Small intestine (tissue), 7 donors: Measurements from ENCODE around the gene RANBP1. TPM values are rescaled to one million over a fixed set of nuclear protein-coding genes. Genes with fewer than 3 reads are reported as not detected.
A peak's percentile ranks its signal among the peaks of the same experiment; 100 is the strongest.

Source experiments
- DNase-seq, 2 donors: peaks; one replicate each; pipeline versions ENCODE4 v3.0.0 to v3.0.0-alpha.2; 2013
- FAIRE-seq: peaks from 2 replicates; lab custom pipeline; 2012; peaks lifted over from hg19 to GRCh38; lab: Jason Lieb, UNC
- H3K27ac ChIP-seq, 3 donors: one replicate each; pipeline ENCODE4 v1.5.1; 2013; ENCODE audit warnings: low read length in 2 of 3, mild to moderate bottlenecking in 2 of 3, control low read depth in 1 of 3, inconsistent platforms in 1 of 3, low read depth in 1 of 3, moderate library complexity in 1 of 3
- H3K27me3 ChIP-seq, 3 donors: one replicate each; pipeline ENCODE4 v1.6.1; 2013; ENCODE audit warnings: low read length in 3 of 3, inconsistent platforms in 1 of 3; ENCODE audit not compliant: control insufficient read depth in 3 of 3, insufficient read depth in 3 of 3
- H3K36me3 ChIP-seq, 3 donors: one replicate each; pipeline ENCODE4 v1.6.1; 2013; ENCODE audit warnings: low read length in 3 of 3, inconsistent platforms in 1 of 3, low read depth in 1 of 3, mild to moderate bottlenecking in 1 of 3, moderate library complexity in 1 of 3; ENCODE audit not compliant: control insufficient read depth in 3 of 3, insufficient read depth in 2 of 3
- H3K4me1 ChIP-seq, 3 donors: one replicate each; pipeline ENCODE4 v1.6.1; 2013; ENCODE audit warnings: low read length in 2 of 3, inconsistent platforms in 1 of 3, low read depth in 1 of 3, mild to moderate bottlenecking in 1 of 3, moderate library complexity in 1 of 3; ENCODE audit not compliant: control insufficient read depth in 3 of 3, insufficient read depth in 2 of 3
- H3K4me3 ChIP-seq, 3 donors: one replicate each; pipeline ENCODE4 v1.5.1; 2013; ENCODE audit warnings: low read length in 3 of 3, control low read depth in 1 of 3, inconsistent platforms in 1 of 3, low read depth in 1 of 3, mild to moderate bottlenecking in 1 of 3, moderate library complexity in 1 of 3
- H3K9me3 ChIP-seq, 2 donors: one replicate each; pipeline ENCODE4 v1.6.1; 2013; ENCODE audit warnings: low read depth in 1 of 2, low read length in 1 of 2; ENCODE audit not compliant: control insufficient read depth in 2 of 2, insufficient read depth in 1 of 2
- WGBS, 3 donors: extraction: QIAGEN DNeasy Blood & Tissue Kit; methylation state at CpG; one replicate each; pipeline ENCODE4 v1.1.7; 2013; 5-methylcytosine and 5-hydroxymethylcytosine counted together
- polyA plus RNA-seq, 4 donors: library from polyadenylated mRNA; stranded (reverse) in 3 of 4; unstranded in 1 of 4; fragments of 200-250 nt in 3 of 4; fragments of 120-200 nt in 1 of 4; gene quantifications; one replicate each; pipeline versions ENCODE4 v1.2.1 to v1.2.3, GENCODE V29; 2013
- donor health status: healthy with polysubstance abuse.
- donor health status: control.
- donor health status: control.
- donor health status: Bipolar disorder and iron deficiency.
- donor health status: healthy.

RANBP1 gene
- polyA plus RNA-seq, 4 donors = 61.5 to 184 (median 103) TPM

GRCh38 chr22:20149257-20150250, 33.6 kb downstream of the RANBP1 start:
- Histone ChIP-seq H3K27me3 (no peaks in the 10 kb centered on the region), H3K4me1 (peaks cover 0 to 15% (median 4%) of the 10 kb centered on the region in 3 donors), H3K36me3 (peaks cover 0 to 16% (median 0%) of the 10 kb centered on the region in 3 donors), H3K4me3 (no peak overlapping the region), H3K27ac (no peak overlapping the region), H3K9me3 (no peaks in the 10 kb centered on the region)
- 40 to 63% (median 51%) methylated on average over 19 to 32 of the region's 32 CpGs for WGBS, 3 donors
- no peak for FAIRE-seq
- DNase-seq = no peak

- H3K27ac ChIP-seq = no peak within 1 kb of the TSS
- peaks cover 0 to 15% (median 4%) of the 10 kb centered on the region in 3 donors for H3K4me1 ChIP-seq
- peaks cover 0 to 9% (median 0%) of the 10 kb centered on the region in 3 donors for H3K36me3 ChIP-seq
- H3K27me3 ChIP-seq = peaks cover 0 to 1% (median 0%) of the 10 kb centered on the region in 3 donors
- WGBS, 3 donors = 63 to 77% (median 67%) methylated on average over 7 to 14 of the region's 14 CpGs
- H3K9me3 ChIP-seq = no peaks in the 10 kb centered on the region
- H3K4me3 ChIP-seq = no peak within 1 kb of the TSS
- FAIRE-seq (no peak), DNase-seq (no peak)
Measured at GRCh38 chr22:20150381-20151275, 34.7 kb downstream of the RANBP1 start, which contains the start of gene CCDC188. CCDC188 (minus strand) TSS chr22:20151055; CDS start chr22:20150986, 69 bp downstream.

GRCh38 chr22:20151276-20151588, 35.3 kb downstream of the RANBP1 start:
- H3K27ac ChIP-seq = no peak overlapping the region

GRCh38 chr22:20152464-20152890, 36.6 kb downstream of the RANBP1 start:
- no peak for FAIRE-seq

More at GRCh38 chr22:20151276-20151588, 35.3 kb downstream of the RANBP1 start:
- H3K4me1 ChIP-seq = peaks cover 0 to 15% (median 4%) of the 10 kb centered on the region in 3 donors
- no peak overlapping the region for H3K4me3 ChIP-seq
- no peak for FAIRE-seq
- WGBS, 3 donors = 82 to 90% (median 90%) methylated on average over 4 of the region's 4 CpGs
- H3K9me3 ChIP-seq = no peaks in the 10 kb centered on the region
- DNase-seq = no peak
- H3K27me3 ChIP-seq = peaks cover 0 to 4% (median 0%) of the 10 kb centered on the region in 3 donors
- H3K36me3 ChIP-seq = peaks cover 0 to 6% (median 0%) of the 10 kb centered on the region in 3 donors

GRCh38 chr22:20153945-20154344, 38.0 kb downstream of the RANBP1 start:
- Histone ChIP-seq H3K4me1 (peaks cover 0 to 5% (median 0%) of the 10 kb centered on the region in 3 donors), H3K27me3 (peaks cover 0 to 4% (median 0%) of the 10 kb centered on the region in 3 donors), H3K4me3 (no peak overlapping the region), H3K36me3 (no peaks in the 10 kb centered on the region), H3K27ac (no peak overlapping the region), H3K9me3 (no peaks in the 10 kb centered on the region)
- 67 to 71% (median 71%) methylated on average over 16 of the region's 16 CpGs for WGBS, 3 donors
- FAIRE-seq (no peak), DNase-seq (no peak)

More at GRCh38 chr22:20152464-20152890, 36.6 kb downstream of the RANBP1 start:
- Histone ChIP-seq H3K4me1 (peaks cover 0 to 9% (median 0%) of the 10 kb centered on the region in 3 donors), H3K27me3 (peaks cover 0 to 4% (median 0%) of the 10 kb centered on the region in 3 donors), H3K36me3 (peaks cover 0 to 3% (median 0%) of the 10 kb centered on the region in 3 donors), H3K4me3 (no peak overlapping the region), H3K9me3 (no peaks in the 10 kb centered on the region), H3K27ac (no peak overlapping the region)
- no peak for DNase-seq
- 74 to 83% (median 76%) methylated on average over 14 of the region's 14 CpGs for WGBS, 3 donors

GRCh38 chr22:20154602-20155187, 38.8 kb downstream of the RANBP1 start:
- H3K27me3 ChIP-seq = peaks cover 0 to 4% (median 0%) of the 10 kb centered on the region in 3 donors
- H3K9me3 ChIP-seq = no peaks in the 10 kb centered on the region
- no peak overlapping the region for H3K27ac ChIP-seq
- no peak for DNase-seq
- H3K4me1 ChIP-seq = peaks cover 0 to 5% (median 0%) of the 10 kb centered on the region in 3 donors
- no peak for FAIRE-seq
- WGBS, 3 donors = 30 to 56% (median 40%) methylated on average over 14 of the region's 14 CpGs
- H3K36me3 ChIP-seq = no peaks in the 10 kb centered on the region
- H3K4me3 ChIP-seq = no peak overlapping the region

- peaks cover 0 to 5% (median 0%) of the 10 kb centered on the region in 3 donors for H3K4me1 ChIP-seq
- H3K27ac ChIP-seq = no peak overlapping the region
- peaks cover 0 to 4% (median 0%) of the 10 kb centered on the region in 3 donors for H3K27me3 ChIP-seq
- no peaks in the 10 kb centered on the region for H3K9me3 ChIP-seq
- FAIRE-seq (no peak), DNase-seq (peak; percentile 42)
- no peaks in the 10 kb centered on the region for H3K36me3 ChIP-seq
- WGBS, 3 donors = 23 to 51% (median 27%) methylated on average over 30 of the region's 30 CpGs
- H3K4me3 ChIP-seq = no peak overlapping the region
Measured at GRCh38 chr22:20155330-20156041, 39.6 kb downstream of the RANBP1 start.
